ENCODE data around the gene CEP170B.
"Not testable (repeated sequence)": the region's sequence is repeated elsewhere in the genome, so short reads cannot be mapped to it uniquely, and the experiment has no call there.

The CEP170B gene

GRCh38 chr14:104889375-104889757 is 24.3 kb downstream of the CEP170B start:
- DNase-seq (ENCODE audit: low read depth in 3 of 3, low spot score in 1 of 3), result no peak

GRCh38 chr14:104890292-104890691 is 25.2 kb downstream of the CEP170B start:
- DNase-seq (ENCODE audit: low read depth in 3 of 3, low spot score in 1 of 3), result not testable (repeated sequence)

GRCh38 chr14:104891121-104891551 is 26.1 kb downstream of the CEP170B start:
- DNase-seq (ENCODE audit: low read depth in 3 of 3, low spot score in 1 of 3), result no peak

- DNase-seq (ENCODE audit: low read depth in 3 of 3, low spot score in 1 of 3), result no peak
These were observed 26.8 kb downstream of the CEP170B start for GRCh38 chr14:104891664-104892530.

- no peak for DNase-seq (ENCODE audit: low read depth in 3 of 3, low spot score in 1 of 3)
These were observed 27.7 kb downstream of the CEP170B start for GRCh38 chr14:104892531-104893434.

GRCh38 chr14:104893435-104894207 is 28.6 kb downstream of the CEP170B start:
- no peak for DNase-seq (ENCODE audit: low read depth in 3 of 3, low spot score in 1 of 3)

- DNase-seq (ENCODE audit: low read depth in 3 of 3, low spot score in 1 of 3), result no peak
These were observed 29.5 kb downstream of the CEP170B start for GRCh38 chr14:104894331-104895206.

- no peak for DNase-seq (ENCODE audit: low read depth in 3 of 3, low spot score in 1 of 3)
These were observed 30.2 kb downstream of the CEP170B start for GRCh38 chr14:104895207-104895785.

- no peak for DNase-seq (ENCODE audit: low read depth in 3 of 3, low spot score in 1 of 3)
These were observed 31.0 kb downstream of the CEP170B start for GRCh38 chr14:104895786-104896661.

- DNase-seq (ENCODE audit: low read depth in 3 of 3, low spot score in 1 of 3), result no peak
These were observed 32.5 kb downstream of the CEP170B start for GRCh38 chr14:104897330-104898194.

- DNase-seq (ENCODE audit: low read depth in 3 of 3, low spot score in 1 of 3), result no peak
These were observed 33.1 kb downstream of the CEP170B start for GRCh38 chr14:104898195-104898558.

- DNase-seq (ENCODE audit: low read depth in 3 of 3, low spot score in 1 of 3), result no peak
These were observed 33.9 kb downstream of the CEP170B start for GRCh38 chr14:104898870-104899510.

- DNase-seq (ENCODE audit: low read depth in 3 of 3, low spot score in 1 of 3), result no peak
These were observed 34.7 kb downstream of the CEP170B start for GRCh38 chr14:104899781-104900180.

GRCh38 chr14:104900639-104901512 is 35.8 kb downstream of the CEP170B start:
- DNase-seq (ENCODE audit: low read depth in 3 of 3, low spot score in 1 of 3), result no peak

GRCh38 chr14:104903990-104904389 is 38.9 kb downstream of the CEP170B start:
- no peak for DNase-seq (ENCODE audit: low read depth in 3 of 3, low spot score in 1 of 3)

Measured in stimulated activated CD4-positive, alpha-beta T cell treated with anti-CD3 and anti-CD28 coated beads, TNF-alpha, amount 100 ng/mL, for 1 hour (primary cell).